ENCODE data around the gene ULK4.

DNA sequence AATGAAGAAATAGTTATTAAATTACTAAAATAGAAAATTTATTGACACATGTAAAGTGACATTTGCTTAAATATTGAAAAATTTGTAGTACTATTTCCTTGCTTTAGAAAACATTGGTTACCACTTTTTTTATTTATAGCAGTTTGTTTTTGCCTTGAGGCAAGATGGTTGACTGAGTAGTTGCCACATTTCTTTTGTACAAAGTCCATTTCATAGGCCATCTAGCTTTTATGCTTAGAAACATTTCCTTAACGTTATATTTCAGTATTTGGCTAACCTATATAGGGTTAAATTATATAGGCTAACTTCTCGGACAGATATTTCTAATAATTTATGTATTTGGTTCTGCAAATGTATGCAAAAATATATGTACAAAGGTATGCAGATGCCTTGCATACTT lies 745.5 kb downstream of the ULK4 start:
- TF ChIP-seq ZBED1 (IDR thresholded peaks at IDR 0.05) (no peak), POLR3A (IDR thresholded peaks at IDR 0.05; ENCODE audit: borderline replicate concordance, extremely low read depth, insufficient read depth, insufficient read length) (no peak), HDAC2 (IDR thresholded peaks at IDR 0.05) (no peak), SMARCB1 (IDR thresholded peaks at IDR 0.05; ENCODE audit: insufficient read length, low read depth) (no peak), ZNF766 (CRISPR knock-in tag; conservative IDR thresholded peaks at IDR 0.05) (no peak)

Measured in K562 (cell line).